HG03378 (cell line): Measurements from ENCODE around the gene PTPA.

ENCODE experiments used
- ATAC-seq: cut with Tn5 transposase; IDR thresholded peaks from one replicate; pipeline ENCODE4 v1.9.1; 2021; ENCODE audit warnings: mild to moderate bottlenecking, moderate library complexity; ENCODE audit not compliant: unreplicated experiment

Gene PTPA

DNA sequence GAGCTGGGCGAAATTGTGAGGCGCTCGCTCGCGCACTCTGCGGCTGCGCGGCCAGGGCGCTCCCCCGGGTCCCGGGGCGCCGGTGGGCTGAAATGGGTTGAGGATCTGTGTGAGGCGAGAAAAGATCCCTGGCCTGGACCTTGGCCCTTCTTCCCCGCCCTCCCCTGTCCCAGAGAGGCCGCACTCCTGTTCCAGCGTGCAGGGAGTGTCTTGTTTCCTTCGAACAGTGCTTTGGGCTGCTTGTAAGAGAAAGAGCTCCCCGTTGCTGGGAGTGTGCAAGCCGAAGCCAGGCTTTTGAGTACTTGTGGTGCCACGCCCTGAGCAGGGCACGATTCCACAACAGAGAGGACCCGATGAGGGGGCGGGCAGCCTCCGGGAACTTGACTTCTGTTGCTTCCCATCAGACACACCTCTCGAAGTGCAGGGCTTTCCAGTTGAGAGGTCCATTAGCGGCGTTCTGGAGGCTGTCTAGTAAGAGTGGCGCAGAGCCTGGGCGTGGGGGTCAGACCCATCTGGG lies 29.8 kb upstream of the PTPA start:
- no peak for ATAC-seq

- no peak for ATAC-seq
Observed at GRCh38 chr9:129084087-129084486, 27.1 kb upstream of the PTPA start.

- ATAC-seq, result no peak
Observed at GRCh38 chr9:129089246-129089645, 22.0 kb upstream of the PTPA start.

- ATAC-seq, result no peak
Observed at GRCh38 chr9:129093602-129094386, 17.4 kb upstream of the PTPA start.

DNA sequence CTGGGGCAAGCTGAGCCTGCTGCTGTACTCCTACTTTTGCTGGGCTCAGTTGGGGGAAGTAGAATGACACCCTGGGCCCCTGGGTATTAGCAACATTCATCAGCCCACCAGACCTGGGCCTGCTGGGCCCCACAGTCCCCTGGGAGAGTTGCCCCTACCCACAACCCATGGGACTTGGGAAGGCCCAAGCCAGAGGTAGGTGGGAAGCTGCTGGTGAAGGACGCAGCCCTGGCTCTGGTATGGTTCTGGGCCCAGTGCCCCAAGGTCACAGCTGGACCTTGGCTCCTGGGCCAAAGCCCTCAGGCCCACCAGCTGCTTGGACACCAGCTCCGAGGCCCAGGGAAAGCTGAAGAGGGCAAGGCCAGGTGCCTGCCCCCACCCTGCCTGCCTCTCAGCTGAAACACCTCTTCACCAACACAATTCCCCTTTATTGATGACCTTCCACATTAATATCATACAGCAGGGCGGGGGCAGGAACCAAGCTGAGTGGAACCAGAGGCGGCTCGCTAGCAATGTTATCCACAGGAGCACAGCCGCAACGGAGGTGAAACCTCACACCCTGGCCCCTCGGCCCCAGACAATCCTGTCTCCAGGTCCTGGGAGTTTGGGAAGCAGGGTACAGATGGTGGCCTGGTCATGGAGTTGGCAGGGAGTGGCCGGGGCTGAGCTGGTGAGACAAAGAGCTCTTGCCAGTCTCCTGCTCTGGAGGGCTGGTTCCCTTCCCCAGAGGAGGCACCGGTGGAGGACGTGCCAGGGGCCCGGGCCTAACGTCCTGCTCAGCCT lies 16.6 kb upstream of the PTPA start:
- ATAC-seq, result no peak

- no peak for ATAC-seq
Observed at GRCh38 chr9:129095170-129095667, 16.0 kb upstream of the PTPA start.

- ATAC-seq, result no peak
Observed at GRCh38 chr9:129095908-129096307, 15.3 kb upstream of the PTPA start.

DNA sequence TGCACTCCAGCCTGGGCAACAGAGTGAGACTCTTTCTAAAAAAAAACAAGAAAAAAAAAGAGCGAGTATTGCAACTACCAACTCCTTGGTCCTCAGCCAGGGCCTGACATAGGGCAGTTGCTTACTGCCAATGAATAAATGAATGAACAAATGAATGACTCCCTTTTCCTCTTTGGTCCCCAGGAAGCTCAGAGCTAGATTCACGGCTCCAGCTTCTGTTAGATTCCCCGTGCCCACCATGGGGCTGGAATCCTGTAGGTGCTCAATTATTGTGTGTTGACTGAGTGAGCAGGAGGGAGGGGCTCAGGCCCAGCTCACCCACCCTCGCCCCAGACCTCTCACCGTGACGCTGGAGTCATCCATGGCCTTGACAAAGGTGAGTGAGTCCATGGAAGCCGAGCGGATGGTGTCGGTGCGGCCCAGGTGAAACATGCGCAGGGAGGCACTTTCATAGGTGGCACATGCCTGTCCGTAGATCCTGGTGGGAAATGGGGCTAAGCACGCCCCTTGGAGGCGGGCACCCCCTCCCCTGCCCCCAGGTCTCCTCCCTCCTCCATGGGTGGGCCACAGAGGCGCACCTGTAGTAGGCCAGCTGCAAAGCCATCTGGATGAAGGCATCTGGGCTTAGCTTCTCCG lies 13.4 kb upstream of the PTPA start:
- ATAC-seq, result no peak

DNA sequence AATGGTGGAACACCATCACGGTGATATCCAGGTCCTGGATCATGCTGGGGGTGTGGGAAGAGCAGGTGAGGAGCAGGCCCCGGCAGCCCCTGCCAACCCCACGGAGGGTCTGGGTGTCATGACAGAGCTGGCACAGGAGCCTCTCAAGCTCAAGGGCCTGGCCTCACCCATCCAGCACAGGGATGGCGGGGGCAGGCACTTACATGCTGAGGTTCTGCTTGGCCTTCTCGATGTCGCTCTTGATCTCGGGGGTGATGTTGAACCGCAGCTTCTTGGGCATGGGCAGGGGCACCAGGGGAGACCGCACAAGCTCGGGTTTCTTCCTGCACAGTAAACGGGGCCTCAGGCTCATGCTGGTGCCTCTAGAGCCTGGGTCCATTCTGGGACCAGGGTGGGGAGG lies 12.9 kb upstream of the PTPA start:
- no peak for ATAC-seq

GRCh38 chr9:129100383-129101169 lies 10.6 kb upstream of the PTPA start:
- no peak for ATAC-seq

DNA sequence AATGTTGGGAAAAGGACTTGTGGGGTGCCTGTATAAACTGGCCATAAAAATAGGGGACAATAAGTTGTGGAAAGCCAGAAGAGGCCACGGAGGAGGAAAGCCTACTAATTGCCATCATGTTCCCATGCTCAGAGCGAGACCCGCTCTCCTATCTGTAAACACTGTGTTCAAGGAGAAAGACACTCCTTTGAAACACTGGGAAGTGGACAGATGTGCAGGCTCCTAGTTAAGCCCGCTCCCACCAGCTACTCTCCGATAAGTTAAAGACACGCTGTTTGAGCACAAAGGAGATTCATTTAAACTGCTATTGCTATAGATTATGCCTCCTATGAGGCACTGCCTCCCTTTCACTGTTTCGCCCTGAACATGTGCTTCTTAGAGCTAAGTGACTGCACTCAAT lies 9.9 kb upstream of the PTPA start:
- no peak for ATAC-seq

DNA sequence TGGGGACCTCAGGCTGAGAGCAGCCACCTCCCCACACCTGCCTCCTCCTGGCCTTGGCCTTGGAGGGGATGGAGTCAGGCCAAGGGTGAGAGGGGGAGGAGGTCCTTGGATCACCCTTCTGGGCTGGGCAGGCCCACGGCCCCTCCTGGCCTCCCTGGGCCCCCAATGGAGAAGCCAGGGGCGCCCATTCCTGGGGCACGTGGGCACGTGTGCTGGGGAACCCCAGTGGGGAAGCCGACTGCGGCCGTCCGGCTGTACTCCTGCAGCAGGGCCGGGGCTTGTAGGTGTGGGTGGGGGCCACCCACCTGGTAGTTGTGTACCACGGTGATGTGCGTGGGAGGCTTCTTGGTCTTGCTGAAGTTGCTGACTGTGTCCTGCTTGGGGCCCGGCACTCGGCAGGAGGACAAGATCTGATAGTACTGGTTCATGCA lies 9.1 kb upstream of the PTPA start:
- ATAC-seq, result no peak

DNA sequence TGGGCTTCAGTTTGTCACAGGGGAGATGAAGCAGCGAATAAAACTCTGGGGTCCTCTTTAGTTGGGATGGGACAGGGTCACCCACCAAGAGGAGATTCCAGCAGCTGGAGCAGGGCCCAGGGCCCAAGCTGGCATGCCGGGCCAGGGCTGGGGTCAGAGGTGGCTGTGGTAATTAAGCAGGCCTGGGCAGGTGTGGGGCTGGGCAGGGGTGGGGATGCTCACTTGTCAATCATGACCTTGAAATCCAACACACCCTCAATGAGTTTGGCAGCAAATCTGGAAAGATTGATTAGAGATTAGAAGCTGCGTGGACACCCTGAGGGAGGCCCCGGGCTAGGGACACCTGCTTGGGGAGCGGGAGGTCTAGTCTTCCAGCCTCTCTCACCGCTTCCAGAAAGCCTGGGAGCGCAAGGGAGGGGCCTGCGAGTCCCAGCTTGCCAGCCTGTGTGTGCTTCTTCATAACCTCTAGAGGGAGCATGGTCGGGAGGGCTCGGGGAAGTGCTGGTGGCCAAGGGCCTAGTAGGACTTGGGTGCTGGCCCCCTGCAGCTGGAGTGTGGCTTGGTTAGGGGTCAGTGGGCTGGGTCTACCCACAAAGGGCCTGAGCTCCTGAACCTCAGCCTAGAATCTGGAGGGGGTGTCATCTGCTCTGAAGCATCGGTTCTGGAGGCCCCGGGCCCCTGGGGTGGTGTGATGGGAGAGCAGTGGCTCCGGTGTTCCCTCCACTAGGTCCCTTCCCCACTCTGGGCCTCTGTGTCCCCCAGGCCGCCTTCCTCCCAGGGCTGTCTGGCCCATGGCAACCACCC lies 8.2 kb upstream of the PTPA start:
- ATAC-seq, result no peak

DNA sequence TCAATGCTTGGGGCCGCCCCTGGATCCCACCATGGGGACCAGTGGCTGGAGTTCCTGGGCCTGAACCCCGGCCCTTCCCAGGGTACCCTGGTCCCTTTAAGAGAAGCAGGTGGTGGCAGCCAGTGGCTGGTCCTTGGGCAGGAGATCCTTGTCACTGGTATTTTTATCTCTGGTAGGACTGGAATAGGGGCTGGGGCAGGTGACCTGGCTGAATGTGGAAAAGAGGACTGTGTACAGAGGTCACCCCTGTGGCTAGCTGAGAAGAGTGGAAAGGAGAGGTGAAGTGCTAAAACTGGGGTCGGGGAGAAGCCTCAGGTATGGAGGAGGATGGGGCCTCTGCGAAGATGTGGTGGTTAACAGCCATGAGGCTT lies 7.6 kb upstream of the PTPA start:
- ATAC-seq, result no peak

DNA sequence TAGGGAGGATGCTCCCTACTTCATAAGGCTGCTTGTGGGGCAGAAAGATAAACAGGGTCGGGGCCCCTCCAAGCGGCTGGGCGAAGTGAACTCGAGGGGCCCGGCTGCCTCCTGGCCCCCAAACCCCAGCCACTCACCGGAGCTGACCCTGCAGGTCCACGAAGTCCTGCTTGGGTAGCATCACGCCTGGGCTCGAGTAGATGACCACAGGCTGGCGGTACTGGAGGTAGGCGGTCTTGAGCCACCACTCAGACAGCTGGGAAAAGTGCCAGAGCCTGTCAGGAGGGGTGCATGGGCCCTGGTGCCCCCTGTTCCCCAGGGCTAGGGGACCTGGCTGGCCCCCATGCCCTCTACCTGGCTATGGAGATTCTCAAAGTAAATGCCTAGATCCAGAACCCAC lies 7.2 kb upstream of the PTPA start:
- ATAC-seq, result no peak

DNA sequence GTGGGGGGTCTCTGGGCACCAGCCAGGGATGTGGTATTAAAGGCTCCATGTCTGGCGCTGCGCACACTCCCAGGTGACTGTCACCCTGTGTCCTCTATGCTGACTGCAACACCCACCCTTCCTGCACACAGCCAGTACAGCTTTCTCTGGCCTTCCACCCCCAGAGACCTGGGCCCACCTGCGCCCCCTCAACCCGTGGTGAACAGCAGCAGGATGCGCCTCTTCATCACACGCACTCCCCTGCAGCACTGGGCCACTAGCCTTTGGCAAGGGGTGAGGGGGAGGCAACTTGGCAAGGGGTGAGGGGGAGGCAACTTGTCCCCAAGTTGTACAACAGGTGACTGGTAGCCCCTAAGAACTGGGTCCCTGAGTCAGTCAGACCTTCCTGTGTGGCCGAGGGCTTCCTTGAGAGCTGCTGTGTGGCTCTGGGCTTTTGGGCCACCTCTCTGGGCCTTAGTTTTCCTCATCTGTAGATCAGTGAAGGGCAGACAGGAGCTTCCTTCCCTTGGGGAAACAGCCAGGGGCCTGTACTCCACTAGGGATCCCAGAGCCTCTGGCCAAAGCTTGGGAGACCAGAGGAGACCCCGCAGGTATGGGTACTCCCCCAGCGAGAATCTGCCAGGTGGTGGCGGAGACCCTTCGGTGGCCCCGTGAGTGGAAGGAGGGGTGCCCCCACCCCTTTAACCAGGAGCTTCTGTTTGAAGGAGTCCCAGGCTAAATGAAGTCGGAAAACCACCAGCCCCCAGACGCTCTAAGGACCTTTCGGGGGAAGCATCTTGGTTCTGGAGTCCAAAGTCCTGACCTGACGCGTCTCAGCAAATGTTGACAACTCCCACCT lies 5.1 kb upstream of the PTPA start:
- no peak for ATAC-seq

- ATAC-seq, result no peak
Observed at GRCh38 chr9:129107651-129108050, 3.6 kb upstream of the PTPA start.

- ATAC-seq, result no peak
Observed at GRCh38 chr9:129108083-129108804, 3.0 kb upstream of the PTPA start.
